H9 (cell line): ENCODE data around the gene YKT6. TPM values are rescaled to one million over a fixed set of nuclear protein-coding genes. Genes with fewer than 3 reads are reported as not detected.
A peak's percentile ranks its signal among the peaks of the same experiment; 100 is the strongest.

Experiments used
- DNase-seq: peaks from one replicate; pipeline ENCODE4 v3.0.0-alpha.2; 2017
- H2AFZ ChIP-seq: one replicate; pipeline ENCODE4 v1.6.1; 2013; ENCODE audit warnings: mild to moderate bottlenecking, low read length, control low read depth, moderate library complexity
- H2AK5ac ChIP-seq: 2 replicates; pipeline ENCODE4 v1.6.1; 2013; ENCODE audit warnings: low read length, control low read depth, mixed read lengths; ENCODE audit not compliant: insufficient read length
- H2BK120ac ChIP-seq: one replicate; pipeline ENCODE4 v1.6.1; 2013; ENCODE audit warnings: low read depth, mild to moderate bottlenecking, low read length, control low read depth, inconsistent platforms; ENCODE audit not compliant: poor library complexity, severe bottlenecking
- H2BK12ac ChIP-seq: 2 replicates; pipeline ENCODE4 v1.6.1; 2013; ENCODE audit warnings: low read length, control low read depth, mixed read lengths, low read depth; ENCODE audit not compliant: insufficient read length
- H2BK15ac ChIP-seq: 2 replicates; pipeline ENCODE4 v1.6.1; 2013; ENCODE audit warnings: low read depth, low read length, control low read depth
- H2BK20ac ChIP-seq: one replicate; pipeline ENCODE4 v1.6.1; 2013; ENCODE audit warnings: low read depth, mild to moderate bottlenecking, low read length, control low read depth, inconsistent platforms; ENCODE audit not compliant: poor library complexity, severe bottlenecking
- H2BK5ac ChIP-seq: 2 replicates; pipeline ENCODE4 v1.6.1; 2013; ENCODE audit warnings: low read length, control low read depth, mixed read lengths; ENCODE audit not compliant: insufficient read length
- H3K14ac ChIP-seq: 2 replicates; pipeline ENCODE4 v1.6.1; 2013; ENCODE audit warnings: low read length, control low read depth; ENCODE audit not compliant: insufficient read depth
- H3K18ac ChIP-seq: 2 replicates; pipeline ENCODE4 v1.6.1; 2013; ENCODE audit warnings: low read depth, mild to moderate bottlenecking, mixed read lengths, low read length, control low read depth; ENCODE audit not compliant: insufficient read length
- H3K23ac ChIP-seq: 2 replicates; pipeline ENCODE4 v1.6.1; 2013; ENCODE audit warnings: low read length, control low read depth, mixed read lengths, low read depth; ENCODE audit not compliant: insufficient read length
- H3K23me2 ChIP-seq: 2 replicates; pipeline ENCODE4 v1.6.1; 2013; ENCODE audit warnings: low read depth, mild to moderate bottlenecking, mixed read lengths, low read length, control low read depth; ENCODE audit not compliant: insufficient read length, poor library complexity, severe bottlenecking
- H3K27ac ChIP-seq: 2 replicates; pipeline ENCODE4 v1.5.1; 2013; ENCODE audit warnings: low read length, control low read depth, mixed read lengths, low read depth; ENCODE audit not compliant: insufficient read length
- H3K27me3 ChIP-seq: 2 replicates; pipeline ENCODE4 v1.6.1; 2013; ENCODE audit warnings: low read length, control low read depth, inconsistent platforms; ENCODE audit not compliant: insufficient read depth
- H3K4ac ChIP-seq: 2 replicates; pipeline ENCODE4 v1.6.1; 2013; ENCODE audit warnings: low read depth, mild to moderate bottlenecking, control low read depth, inconsistent platforms, low read length, moderate library complexity
- H3K4me1 ChIP-seq: 2 replicates; pipeline ENCODE4 v1.6.1; 2013; ENCODE audit warnings: low read length, control low read depth, inconsistent platforms; ENCODE audit not compliant: insufficient read depth
- H3K4me2 ChIP-seq: 2 replicates; pipeline ENCODE4 v1.6.1; 2013; ENCODE audit warnings: low read length, control low read depth, mixed read lengths; ENCODE audit not compliant: insufficient read length, insufficient read depth
- H3K56ac ChIP-seq: 2 replicates; pipeline ENCODE4 v1.6.1; 2013; ENCODE audit warnings: low read depth, mild to moderate bottlenecking, mixed read lengths, low read length, control low read depth; ENCODE audit not compliant: insufficient read length
- H3K79me1 ChIP-seq: 2 replicates; pipeline ENCODE4 v1.6.1; 2013; ENCODE audit warnings: low read depth, mild to moderate bottlenecking, moderate library complexity, low read length, control low read depth, inconsistent platforms; ENCODE audit not compliant: insufficient read depth, poor library complexity, severe bottlenecking
- H3K79me2 ChIP-seq: 2 replicates; pipeline ENCODE4 v1.6.1; 2013; ENCODE audit warnings: low read length, control low read depth, inconsistent platforms; ENCODE audit not compliant: insufficient read depth
- H3K9ac ChIP-seq: 2 replicates; pipeline ENCODE4 v1.6.1; 2013; ENCODE audit warnings: low read length, control low read depth, mixed read lengths; ENCODE audit not compliant: insufficient read length; ENCODE audit errors: extremely low read depth
- H3K9me3 ChIP-seq: one replicate; pipeline ENCODE4 v1.6.1; 2013; ENCODE audit warnings: low read depth, low read length, inconsistent platforms; ENCODE audit not compliant: control insufficient read depth
- H3T11ph ChIP-seq: one replicate; pipeline ENCODE4 v1.6.1; 2013; ENCODE audit warnings: mild to moderate bottlenecking, low read length, control low read depth, inconsistent platforms
- H4K20me1 ChIP-seq: one replicate; pipeline ENCODE4 v1.6.1; 2013; ENCODE audit not compliant: control insufficient read depth, insufficient read length, insufficient read depth
- H4K5ac ChIP-seq: 2 replicates; pipeline ENCODE4 v1.6.1; 2013; ENCODE audit warnings: low read depth, mild to moderate bottlenecking, mixed read lengths, low read length, control low read depth; ENCODE audit not compliant: insufficient read length
- H4K8ac ChIP-seq: replicated peaks from 2 replicates; pipeline ENCODE4 v1.6.1; 2013; ENCODE audit warnings: low read length, control low read depth, mixed read lengths, low read depth; ENCODE audit not compliant: insufficient read length
- H4K91ac ChIP-seq: 2 replicates; pipeline ENCODE4 v1.6.1; 2013; ENCODE audit warnings: low read depth, mild to moderate bottlenecking, moderate library complexity, mixed read lengths, low read length, control low read depth; ENCODE audit not compliant: insufficient read length
- H3K27ac Mint-ChIP-seq, 3 experiments: 2 replicates in 2 of 3; 3 replicates in 1 of 3; pipeline ENCODE4 v1.8.0; 2020 to 2021; ENCODE audit warnings: mixed read lengths in 3 of 3, mild to moderate bottlenecking in 1 of 3, moderate library complexity in 1 of 3
- H3K27me3 Mint-ChIP-seq: 2 replicates; pipeline ENCODE4 v1.8.0; 2021; ENCODE audit warnings: low read depth, mild to moderate bottlenecking, moderate library complexity, mixed read lengths
- H3K36me3 Mint-ChIP-seq, 3 experiments: 2 replicates in 2 of 3; 3 replicates in 1 of 3; pipeline ENCODE4 v1.8.0; 2020 to 2021; ENCODE audit warnings: low read depth in 3 of 3, mixed read lengths in 3 of 3; ENCODE audit not compliant: insufficient read depth in 1 of 3
- H3K4me1 Mint-ChIP-seq, 2 experiments: 2 replicates each; pipeline ENCODE4 v1.8.0; 2020; ENCODE audit warnings: mixed read lengths in 2 of 2
- H3K4me3 Mint-ChIP-seq, 2 experiments: 2 replicates in 1 of 2; 3 replicates in 1 of 2; pipeline ENCODE4 v1.8.0; 2020 to 2021; ENCODE audit warnings: mild to moderate bottlenecking in 2 of 2, mixed read lengths in 2 of 2, moderate library complexity in 1 of 2
- H3K9me3 Mint-ChIP-seq, 2 experiments: 2 replicates in 1 of 2; 3 replicates in 1 of 2; pipeline ENCODE4 v1.8.0; 2020; ENCODE audit warnings: mild to moderate bottlenecking in 2 of 2, mixed read lengths in 2 of 2, moderate library complexity in 1 of 2
- WGBS: extraction: QIAGEN DNeasy Blood & Tissue Kit; methylation state at CpG from one replicate; pipeline ENCODE4 v1.1.7; 2013; ENCODE audit warnings: missing lambda C conversion rate, low lambda C conversion rate, mixed read lengths; ENCODE audit not compliant: insufficient read length; ENCODE audit errors: extremely low coverage; 5-methylcytosine and 5-hydroxymethylcytosine counted together
- total RNA-seq: library from RNA; stranded (reverse); gene quantifications from 2 replicates; pipeline ENCODE4 v1.2.1, GENCODE V29; 2021
- TF ChIP-seq, protein P1 (sequence below): fragments of 200-600 bp; sonication (generic); conservative IDR thresholded peaks from 3 replicates; pipeline ENCODE4 v1.8.0; 2021; ENCODE audit warnings: antibody characterized with exemption, mild to moderate bottlenecking

Gene YKT6
- total RNA-seq, 1 experiment from 2014 or later, result 104 TPM

DNA sequence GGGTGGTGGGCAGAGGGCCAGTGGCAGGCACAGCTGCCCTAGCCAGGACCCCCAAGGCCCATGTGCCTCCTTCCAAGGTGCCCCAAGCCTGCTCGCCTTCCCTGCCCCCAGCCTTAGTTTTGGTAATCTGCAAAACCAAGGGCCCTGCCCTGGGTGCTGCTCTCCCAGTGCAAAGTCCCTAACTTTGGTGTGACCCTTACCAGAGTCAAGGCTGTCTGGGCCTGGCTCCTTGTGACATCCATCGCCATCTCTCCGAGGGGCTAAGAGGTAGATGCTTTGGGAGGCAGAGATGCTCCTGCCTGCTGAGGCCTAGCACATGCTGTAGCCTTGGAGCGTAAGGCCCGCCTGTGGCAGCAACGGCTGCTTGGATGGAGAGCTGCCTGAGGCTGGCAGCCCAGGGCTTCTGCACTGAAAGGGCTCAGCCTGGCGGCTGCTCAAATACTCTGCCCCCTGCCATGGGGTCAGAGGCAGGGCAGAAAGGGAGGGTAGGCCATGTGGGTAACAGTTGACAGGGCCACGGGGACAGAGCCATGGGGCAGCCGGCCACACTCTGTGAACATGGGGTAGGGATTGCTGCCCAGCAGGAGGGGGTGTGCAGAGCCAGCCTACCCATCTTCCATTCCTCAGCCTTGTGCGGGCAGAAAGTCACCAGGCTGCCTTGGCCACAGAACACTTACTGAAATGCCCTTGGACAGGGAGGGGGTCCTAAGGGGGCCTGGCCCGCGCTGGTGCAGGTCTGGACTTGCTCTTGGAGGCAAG lies 41.7 kb upstream of the YKT6 start:
- Mint-ChIP-seq H3K4me1 (peaks cover 13 to 16% of the 10 kb centered on the region in 2 experiments), H3K36me3 (no peaks in the 10 kb centered on the region), H3K27ac (peak overlapping the region in 1 of 3 experiments; percentile 29; a peak in 1 of 7 replicates), H3K9me3 (no peaks in the 10 kb centered on the region), H3K4me3 (no peak overlapping the region), H3K27me3 (peaks cover 2% of the 10 kb centered on the region)
- Histone ChIP-seq H4K20me1 (no peaks in the 10 kb centered on the region), H4K8ac (no peak overlapping the region), H3T11ph (no peak overlapping the region), H3K9ac (no peak overlapping the region), H3K9me3 (no peaks in the 10 kb centered on the region), H3K4ac (no peak overlapping the region), H3K23ac (no peak overlapping the region), H3K27ac (no peak overlapping the region), H2BK5ac (no peak overlapping the region), H2BK12ac (no peak overlapping the region), H4K91ac (no peak overlapping the region), H4K5ac (no peak overlapping the region), H3K27me3 (no peaks in the 10 kb centered on the region; the same call in 1 of the 2 replicates), H3K79me1 (no peaks in the 10 kb centered on the region), H3K4me1 (no peaks in the 10 kb centered on the region; the same call in 1 of the 2 replicates), H2BK15ac (no peak overlapping the region), H2AFZ (no peak overlapping the region), H3K23me2 (no peaks in the 10 kb centered on the region), H2AK5ac (no peak overlapping the region), H3K18ac (no peak overlapping the region), H3K14ac (no peak overlapping the region; the same call in 1 of the 2 replicates), H2BK120ac (no peak overlapping the region), H3K56ac (no peak overlapping the region), H2BK20ac (no peak overlapping the region), H3K79me2 (no peaks in the 10 kb centered on the region), H3K4me2 (no peak overlapping the region)
- TF ChIP-seq, protein P1, sequence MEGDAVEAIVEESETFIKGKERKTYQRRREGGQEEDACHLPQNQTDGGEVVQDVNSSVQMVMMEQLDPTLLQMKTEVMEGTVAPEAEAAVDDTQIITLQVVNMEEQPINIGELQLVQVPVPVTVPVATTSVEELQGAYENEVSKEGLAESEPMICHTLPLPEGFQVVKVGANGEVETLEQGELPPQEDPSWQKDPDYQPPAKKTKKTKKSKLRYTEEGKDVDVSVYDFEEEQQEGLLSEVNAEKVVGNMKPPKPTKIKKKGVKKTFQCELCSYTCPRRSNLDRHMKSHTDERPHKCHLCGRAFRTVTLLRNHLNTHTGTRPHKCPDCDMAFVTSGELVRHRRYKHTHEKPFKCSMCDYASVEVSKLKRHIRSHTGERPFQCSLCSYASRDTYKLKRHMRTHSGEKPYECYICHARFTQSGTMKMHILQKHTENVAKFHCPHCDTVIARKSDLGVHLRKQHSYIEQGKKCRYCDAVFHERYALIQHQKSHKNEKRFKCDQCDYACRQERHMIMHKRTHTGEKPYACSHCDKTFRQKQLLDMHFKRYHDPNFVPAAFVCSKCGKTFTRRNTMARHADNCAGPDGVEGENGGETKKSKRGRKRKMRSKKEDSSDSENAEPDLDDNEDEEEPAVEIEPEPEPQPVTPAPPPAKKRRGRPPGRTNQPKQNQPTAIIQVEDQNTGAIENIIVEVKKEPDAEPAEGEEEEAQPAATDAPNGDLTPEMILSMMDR, result no peak
- DNase-seq, result no peak
- WGBS, result no CpG with 5 or more reads among the region's 12 CpGs
